Stimulated activated effector memory CD8-positive, alpha-beta T cell treated with anti-CD3 and anti-CD28 coated beads, Interleukin-12 subunit alpha, Interleukin-12 subunit beta, amount 100 ng/mL, for 72 hours (primary cell): Measurements from ENCODE around the gene TMEM30A.

Source experiments
- ATAC-seq: fragments of 150-1000 bp; cut with Tn5 transposase; 2 replicates; pipeline ENCODE4 v1.10.0; 2021
- DNase-seq, 2 donors: peaks; one replicate each; pipeline ENCODE4 v3.0.0; 2021 to 2022; ENCODE audit warnings: low spot score in 2 of 2
- H3K27ac Mint-ChIP-seq: one replicate; pipeline ENCODE4 v1.8.0; 2022; ENCODE audit warnings: mild to moderate bottlenecking, mixed read lengths
- H3K36me3 Mint-ChIP-seq: one replicate; pipeline ENCODE4 v1.8.0; 2022; ENCODE audit warnings: mild to moderate bottlenecking, mixed read lengths
- H3K4me1 Mint-ChIP-seq: one replicate; pipeline ENCODE4 v1.8.0; 2022; ENCODE audit warnings: mixed read lengths
- H3K4me3 Mint-ChIP-seq: one replicate; pipeline ENCODE4 v1.8.0; 2022; ENCODE audit warnings: mild to moderate bottlenecking, mixed read lengths
- H3K9me3 Mint-ChIP-seq: one replicate; pipeline ENCODE4 v1.8.0; 2022; ENCODE audit warnings: mixed read lengths

TMEM30A gene

DNA sequence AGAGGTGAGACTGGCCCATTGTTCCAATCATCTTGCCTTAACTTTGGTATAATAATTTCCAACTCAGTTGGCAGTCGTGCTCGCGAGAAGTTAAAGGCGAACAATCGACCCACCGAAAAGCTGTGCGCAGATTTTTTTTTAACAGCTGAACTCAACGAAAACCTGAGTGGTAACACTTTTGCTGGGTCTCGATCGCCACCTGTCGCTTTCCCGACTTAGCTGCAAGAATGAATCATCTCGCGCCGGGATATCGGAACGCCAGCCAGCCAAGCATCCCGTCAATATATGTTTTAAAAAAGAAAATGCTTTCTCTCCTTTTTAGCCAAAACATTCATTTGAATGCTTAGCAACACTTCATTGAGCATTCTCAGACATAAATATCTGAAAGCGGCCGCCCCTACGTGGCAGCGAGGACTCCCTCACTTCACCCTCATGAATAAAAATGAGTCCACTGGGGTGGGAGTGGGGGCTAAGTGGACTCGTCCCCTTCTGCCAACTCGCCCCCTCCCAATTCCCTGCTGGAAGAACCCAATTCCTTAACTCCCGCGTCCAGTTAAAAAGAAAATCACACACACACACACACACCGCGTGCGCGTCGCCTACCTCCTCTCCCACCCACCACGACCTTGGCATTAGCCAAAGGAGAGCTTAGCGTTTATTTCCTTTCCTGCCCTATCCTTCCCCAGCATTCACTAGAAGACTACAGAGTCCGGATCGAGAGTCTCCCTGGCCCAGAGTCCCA lies 80.2 kb downstream of the TMEM30A start:
- peaks cover 58% of the 10 kb centered on the region for H3K4me1 Mint-ChIP-seq
- DNase-seq, result peak in 1 of 2 donors; percentile 56

DNA sequence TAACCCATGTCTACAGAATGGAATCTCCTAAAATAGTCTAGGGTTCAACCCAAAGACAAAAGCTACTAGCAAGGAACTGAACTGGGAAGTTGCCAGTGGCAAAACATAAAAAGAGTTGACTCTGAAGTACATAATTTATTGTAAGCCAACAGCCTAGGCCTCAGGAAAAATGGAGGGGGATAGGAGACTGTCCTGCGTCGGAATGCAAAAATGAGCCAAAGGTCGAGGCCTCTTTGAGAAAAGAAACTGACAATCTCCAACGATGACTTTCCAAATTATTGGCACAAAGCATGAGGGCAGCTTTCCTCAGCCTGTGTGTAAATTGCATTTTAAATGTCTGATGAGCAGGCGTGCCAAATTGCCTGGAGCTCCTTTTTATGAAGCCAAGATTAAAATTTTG lies 80.9 kb downstream of the TMEM30A start:
- Mint-ChIP-seq H3K4me1 (peaks cover 52% of the 10 kb centered on the region), H3K4me3 (no peak overlapping the region), H3K27ac (no peak overlapping the region), H3K36me3 (no peaks in the 10 kb centered on the region), H3K9me3 (no peaks in the 10 kb centered on the region)
- ATAC-seq, result no peak
- no peak for DNase-seq

More for the DNA sequence above, 80.2 kb downstream of the TMEM30A start:
- Mint-ChIP-seq H3K9me3 (no peaks in the 10 kb centered on the region), H3K4me3 (peak overlapping the region; percentile 62), H3K27ac (no peak overlapping the region), H3K36me3 (no peaks in the 10 kb centered on the region)
- no peak for ATAC-seq
